NK-92 treated with Interleukin-12 subunit alpha and Interleukin-12 subunit beta, amount 100 ng/mL, for 24 hours (cell line): ENCODE measurements around the gene CAST.

ENCODE experiments used
- DNase-seq: peaks from one replicate; lab custom pipeline; 2025; lab: John Stamatoyannopoulos, UW

The CAST gene

DNA sequence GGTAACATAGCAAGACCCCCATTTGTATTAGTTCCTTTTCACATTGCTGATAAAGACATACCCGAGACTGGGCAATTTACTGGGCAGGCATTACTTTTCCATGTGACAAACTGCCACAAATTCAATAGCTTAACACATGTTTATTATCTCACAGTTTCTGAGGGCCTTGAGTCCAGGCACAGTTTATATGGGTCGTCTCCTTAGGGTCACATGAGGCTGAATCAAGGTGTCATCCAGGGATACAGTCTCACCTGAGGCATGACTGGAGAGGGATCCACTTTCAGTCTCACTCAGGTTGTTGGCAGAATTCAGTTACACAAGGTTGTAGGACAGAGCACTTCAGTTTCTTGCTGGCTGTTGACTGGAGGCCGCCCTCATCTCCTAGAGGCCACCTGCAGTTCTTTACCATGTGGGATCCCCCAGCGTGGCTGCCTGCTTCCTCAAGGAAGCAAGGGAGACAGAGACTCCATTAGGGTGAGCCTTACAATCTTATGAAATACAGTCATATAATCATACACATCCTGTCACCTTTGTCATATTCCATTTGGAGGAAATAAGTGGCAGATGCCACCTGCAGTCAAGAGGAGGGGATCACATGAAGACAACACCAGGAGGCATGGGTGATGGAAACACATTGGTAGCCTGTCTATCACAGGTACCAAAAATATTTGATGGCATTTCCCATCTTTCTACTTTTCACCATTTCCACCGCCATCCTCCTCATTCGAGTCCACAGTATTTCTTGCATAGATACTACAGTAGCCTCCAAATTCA is 160.7 kb downstream of the CAST start:
- DNase-seq: no peak

DNA sequence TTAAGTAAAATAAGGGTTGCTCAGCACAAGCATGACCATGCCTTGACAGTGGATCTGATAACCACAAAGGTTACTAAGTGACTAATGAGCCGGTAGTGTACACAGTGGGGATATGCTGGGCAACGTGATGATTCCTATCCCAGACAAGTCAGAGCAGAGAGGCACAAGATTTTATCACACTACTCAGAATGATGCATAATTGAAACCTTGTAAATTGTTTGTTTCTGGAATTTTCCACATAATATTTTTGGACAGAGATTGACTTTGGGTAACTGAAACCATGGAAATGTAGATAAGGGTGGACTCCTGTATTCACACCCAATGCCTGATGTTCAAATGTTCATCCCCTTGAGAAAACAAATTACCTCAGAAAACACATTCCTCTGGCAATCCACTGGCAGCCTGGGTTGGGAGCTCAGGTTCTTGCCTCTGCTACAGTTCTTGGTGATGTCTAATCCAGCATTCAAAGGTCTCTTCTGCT is 161.8 kb downstream of the CAST start:
- peak; percentile 24 for DNase-seq
